ENCODE data around the gene TMEM120A.

TMEM120A gene

GRCh38 chr7:75944507-75944906 is 49.9 kb downstream of the TMEM120A start:
- ChIA-PET CTCF (no interaction called here), POLR2A (no interaction called here)
- TF ChIP-seq, protein P1, sequence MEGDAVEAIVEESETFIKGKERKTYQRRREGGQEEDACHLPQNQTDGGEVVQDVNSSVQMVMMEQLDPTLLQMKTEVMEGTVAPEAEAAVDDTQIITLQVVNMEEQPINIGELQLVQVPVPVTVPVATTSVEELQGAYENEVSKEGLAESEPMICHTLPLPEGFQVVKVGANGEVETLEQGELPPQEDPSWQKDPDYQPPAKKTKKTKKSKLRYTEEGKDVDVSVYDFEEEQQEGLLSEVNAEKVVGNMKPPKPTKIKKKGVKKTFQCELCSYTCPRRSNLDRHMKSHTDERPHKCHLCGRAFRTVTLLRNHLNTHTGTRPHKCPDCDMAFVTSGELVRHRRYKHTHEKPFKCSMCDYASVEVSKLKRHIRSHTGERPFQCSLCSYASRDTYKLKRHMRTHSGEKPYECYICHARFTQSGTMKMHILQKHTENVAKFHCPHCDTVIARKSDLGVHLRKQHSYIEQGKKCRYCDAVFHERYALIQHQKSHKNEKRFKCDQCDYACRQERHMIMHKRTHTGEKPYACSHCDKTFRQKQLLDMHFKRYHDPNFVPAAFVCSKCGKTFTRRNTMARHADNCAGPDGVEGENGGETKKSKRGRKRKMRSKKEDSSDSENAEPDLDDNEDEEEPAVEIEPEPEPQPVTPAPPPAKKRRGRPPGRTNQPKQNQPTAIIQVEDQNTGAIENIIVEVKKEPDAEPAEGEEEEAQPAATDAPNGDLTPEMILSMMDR (IDR thresholded peaks at IDR 0.05; ENCODE audit: control extremely low read depth, extremely low read depth, low read depth, missing control alignments), result no peak
- no peak for DNase-seq (ENCODE audit: extremely low spot score)

- ChIA-PET POLR2A (no interaction called here), CTCF (no interaction called here)
- TF ChIP-seq, protein P1 (IDR thresholded peaks at IDR 0.05; ENCODE audit: control extremely low read depth, extremely low read depth, low read depth, missing control alignments), result no peak
- DNase-seq (ENCODE audit: extremely low spot score), result no peak
These were observed 50.5 kb downstream of the TMEM120A start for GRCh38 chr7:75943864-75944263.

DNA sequence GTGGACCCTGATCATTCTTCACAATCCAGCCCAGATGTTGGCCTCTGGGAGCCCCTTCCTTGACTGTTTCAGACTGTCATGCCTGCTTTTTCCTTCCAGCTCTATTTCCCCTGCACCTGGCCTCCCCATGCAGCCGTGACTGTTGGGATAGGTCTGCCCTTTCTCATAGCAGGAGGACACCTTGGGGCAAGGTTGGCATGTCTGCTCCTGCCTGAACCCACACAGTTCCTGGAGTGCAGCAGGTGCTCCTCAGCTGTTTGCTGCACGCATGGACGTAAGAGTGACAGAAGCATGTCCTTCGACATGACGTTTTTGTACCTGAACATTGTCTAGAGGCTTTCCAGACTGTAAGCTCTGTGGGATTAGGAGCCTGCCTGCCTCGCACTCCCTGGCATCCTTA is 55.5 kb downstream of the TMEM120A start:
- TF ChIP-seq, protein P1 (IDR thresholded peaks at IDR 0.05; ENCODE audit: control extremely low read depth, extremely low read depth, low read depth, missing control alignments), result no peak
- POLR2A ChIA-PET, result interaction anchor here (0.6 to 0.7 kb wide), 3 partner anchors 18 to 1703 kb away, joined by 3 to 6 read pairs (median 5); no protein-coding TSS in a partner anchor
- CTCF ChIA-PET, result interaction anchor here (1.3 to 1.9 kb wide), 2 partner anchors 9 to 82 kb away, joined by 4 to 6 read pairs; no protein-coding TSS in a partner anchor
- DNase-seq (ENCODE audit: extremely low spot score), result no peak

GRCh38 chr7:75937958-75938786 is 56.2 kb downstream of the TMEM120A start:
- no peak for DNase-seq (ENCODE audit: extremely low spot score)
- TF ChIP-seq, protein P1 (IDR thresholded peaks at IDR 0.05; ENCODE audit: control extremely low read depth, extremely low read depth, low read depth, missing control alignments), result no peak
- CTCF ChIA-PET, result interaction anchor here (1.3 to 1.9 kb wide), 2 partner anchors 8 to 83 kb away, joined by 4 to 6 read pairs; no protein-coding TSS in a partner anchor
- POLR2A ChIA-PET, result interaction anchor here (0.7 kb wide), 1 partner anchor 17 kb away, joined by 3 read pairs; no protein-coding TSS in a partner anchor

All from GM10248 (cell line).